ENCODE results near the gene DYNC2H1.

The DYNC2H1 gene

DNA sequence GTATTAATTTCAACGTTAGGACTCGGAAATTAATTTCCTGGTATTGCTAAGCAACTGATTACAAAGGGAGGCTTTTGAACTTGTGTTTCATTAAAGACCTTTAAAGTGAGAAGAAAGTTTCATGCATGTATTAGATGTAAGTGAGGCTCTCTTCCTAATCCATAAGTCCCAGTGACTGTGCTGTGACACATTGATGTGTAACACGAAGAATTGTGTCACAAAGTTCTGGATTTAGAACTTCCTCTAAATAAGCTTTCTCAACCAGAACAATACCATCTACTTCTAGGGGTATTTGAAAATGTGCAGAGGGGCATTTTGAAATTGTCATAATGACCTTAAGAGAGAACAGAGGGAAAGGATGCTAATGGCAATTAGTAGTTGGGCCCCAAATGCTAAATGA is 31.7 kb upstream of the DYNC2H1 start:
- Histone ChIP-seq H4K91ac (ENCODE audit: low read depth, low read length, poor library complexity) (no peak overlapping the region), H3K4me1 (ENCODE audit: control insufficient read depth in 2 of 2, insufficient read depth in 1 of 2, low read depth in 1 of 2, low read length in 2 of 2) (no peaks in the 10 kb centered on the region), H3K14ac (ENCODE audit: low read length) (no peak overlapping the region), H3K4me3 (ENCODE audit: low read length in 2 of 2) (no peak overlapping the region), H4K8ac (ENCODE audit: low read depth, low read length) (no peak overlapping the region), H2BK15ac (ENCODE audit: low read length) (no peak overlapping the region), H3K18ac (ENCODE audit: low read length) (no peak overlapping the region), H2BK5ac (ENCODE audit: low read length) (no peak overlapping the region), H3K36me3 (replicated peaks in 1 of 2; ENCODE audit: control insufficient read depth in 2 of 2, insufficient read depth in 2 of 2, low read length in 2 of 2) (peaks cover 9 to 92% of the 10 kb centered on the region in 2 donors), H2BK120ac (ENCODE audit: low read depth, low read length) (no peak overlapping the region), H3K27me3 (ENCODE audit: control insufficient read depth in 3 of 3, insufficient read depth in 3 of 3, low read depth in 1 of 3, low read length in 3 of 3) (no peaks in the 10 kb centered on the region), H3K9ac (ENCODE audit: low read depth, low read length, poor library complexity) (no peak overlapping the region), H3K9me3 (replicated peaks in 1 of 2; ENCODE audit: control insufficient read depth in 2 of 2, insufficient read depth in 1 of 2, low read depth in 1 of 2, low read length in 2 of 2) (no peaks in the 10 kb centered on the region), H3K27ac (replicated peaks; ENCODE audit: low read length) (no peak overlapping the region), H3K4me2 (ENCODE audit: insufficient read depth, low read length, poor library complexity, severe bottlenecking) (no peak overlapping the region), H2AK5ac (ENCODE audit: low read depth, low read length) (no peak overlapping the region), H3K4ac (ENCODE audit: low read length) (no peak overlapping the region), H2BK12ac (ENCODE audit: low read length) (no peak overlapping the region), H2AFZ (ENCODE audit: low read length) (no peak overlapping the region), H3K79me1 (ENCODE audit: low read depth, low read length) (peaks cover 3% of the 10 kb centered on the region), H3K23ac (ENCODE audit: low read depth, low read length, poor library complexity) (no peak overlapping the region)
- WGBS, 2 donors (ENCODE audit: extremely low coverage in 2 of 2, insufficient read length in 2 of 2, insufficient replicate concordance in 1 of 2), result no CpG with 5 or more reads among the region's 3 CpGs
- no peak for DNase-seq (ENCODE audit: low spot score)

DNA sequence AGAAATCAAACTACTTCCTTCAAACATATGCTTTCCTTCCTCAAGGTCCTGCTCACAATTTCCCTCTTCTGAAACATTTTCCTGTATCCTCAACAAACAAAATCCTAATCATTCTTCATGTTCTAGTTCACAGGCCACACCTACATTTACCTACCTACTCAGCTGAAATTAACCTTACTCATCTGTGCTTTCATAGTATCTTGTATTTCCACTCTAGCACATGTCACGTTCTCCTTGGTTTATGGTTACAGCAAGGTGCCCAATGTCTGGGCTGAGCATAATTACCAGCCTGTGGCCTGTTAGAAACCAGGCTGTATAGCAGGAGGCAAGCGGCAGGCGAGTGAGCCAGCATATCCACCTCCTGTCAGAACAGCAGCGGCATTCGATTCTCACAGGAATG is 30.5 kb upstream of the DYNC2H1 start:
- no peak overlapping the region for H4K8ac ChIP-seq (ENCODE audit: low read depth, low read length)

DNA sequence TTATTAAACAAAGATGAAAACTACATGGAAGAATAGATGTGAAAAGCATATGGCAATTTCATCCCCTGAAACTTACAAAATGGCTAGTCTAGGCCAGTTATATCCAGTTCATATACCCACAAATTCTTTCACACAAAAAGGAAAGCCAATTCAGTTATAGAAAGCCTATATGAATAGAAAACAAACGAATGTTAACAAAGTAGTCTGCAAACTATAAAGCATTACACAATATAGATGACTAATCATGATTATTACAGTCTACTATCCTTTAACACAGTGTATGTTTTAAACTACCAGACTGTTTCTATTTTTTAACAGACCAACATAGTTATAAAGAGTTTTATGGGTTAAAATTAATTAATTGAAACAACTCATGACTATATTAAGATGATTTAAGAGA is 29.4 kb upstream of the DYNC2H1 start:
- Histone ChIP-seq H3K18ac (ENCODE audit: low read length) (no peak overlapping the region), H4K91ac (ENCODE audit: low read depth, low read length, poor library complexity) (no peak overlapping the region), H2BK5ac (ENCODE audit: low read length) (no peak overlapping the region), H3K9ac (ENCODE audit: low read depth, low read length, poor library complexity) (no peak overlapping the region), H3K4ac (ENCODE audit: low read length) (no peak overlapping the region), H4K8ac (ENCODE audit: low read depth, low read length) (no peak overlapping the region), H2BK120ac (ENCODE audit: low read depth, low read length) (no peak overlapping the region), H2AFZ (ENCODE audit: low read length) (no peak overlapping the region), H3K27ac (replicated peaks; ENCODE audit: low read length) (no peak overlapping the region), H2AK5ac (ENCODE audit: low read depth, low read length) (no peak overlapping the region), H3K23ac (ENCODE audit: low read depth, low read length, poor library complexity) (no peak overlapping the region), H3K79me1 (ENCODE audit: low read depth, low read length) (peaks cover 3% of the 10 kb centered on the region), H3K4me1 (ENCODE audit: control insufficient read depth in 2 of 2, insufficient read depth in 1 of 2, low read depth in 1 of 2, low read length in 2 of 2) (no peaks in the 10 kb centered on the region), H2BK15ac (ENCODE audit: low read length) (no peak overlapping the region), H3K36me3 (replicated peaks in 1 of 2; ENCODE audit: control insufficient read depth in 2 of 2, insufficient read depth in 2 of 2, low read length in 2 of 2) (peaks cover 9 to 98% of the 10 kb centered on the region in 2 donors), H3K14ac (ENCODE audit: low read length) (no peak overlapping the region), H3K4me3 (ENCODE audit: low read length in 2 of 2) (no peak overlapping the region), H3K27me3 (ENCODE audit: control insufficient read depth in 3 of 3, insufficient read depth in 3 of 3, low read depth in 1 of 3, low read length in 3 of 3) (no peaks in the 10 kb centered on the region), H2BK12ac (ENCODE audit: low read length) (no peak overlapping the region), H3K4me2 (ENCODE audit: insufficient read depth, low read length, poor library complexity, severe bottlenecking) (no peak overlapping the region), H3K9me3 (replicated peaks in 1 of 2; ENCODE audit: control insufficient read depth in 2 of 2, insufficient read depth in 1 of 2, low read depth in 1 of 2, low read length in 2 of 2) (no peaks in the 10 kb centered on the region)
- DNase-seq (ENCODE audit: low spot score), result no peak
- no CpG with 5 or more reads among the region's 1 CpG for WGBS, 2 donors (ENCODE audit: extremely low coverage in 2 of 2, insufficient read length in 2 of 2, insufficient replicate concordance in 1 of 2)

More for the DNA sequence above, 30.5 kb upstream of the DYNC2H1 start:
- Histone ChIP-seq H3K9ac (ENCODE audit: low read depth, low read length, poor library complexity) (no peak overlapping the region), H2BK120ac (ENCODE audit: low read depth, low read length) (no peak overlapping the region), H2BK12ac (ENCODE audit: low read length) (no peak overlapping the region), H3K9me3 (replicated peaks in 1 of 2; ENCODE audit: control insufficient read depth in 2 of 2, insufficient read depth in 1 of 2, low read depth in 1 of 2, low read length in 2 of 2) (no peaks in the 10 kb centered on the region), H2BK5ac (ENCODE audit: low read length) (no peak overlapping the region), H3K4ac (ENCODE audit: low read length) (no peak overlapping the region), H3K4me2 (ENCODE audit: insufficient read depth, low read length, poor library complexity, severe bottlenecking) (no peak overlapping the region), H2AK5ac (ENCODE audit: low read depth, low read length) (no peak overlapping the region), H3K79me1 (ENCODE audit: low read depth, low read length) (peaks cover 3% of the 10 kb centered on the region), H3K27ac (replicated peaks; ENCODE audit: low read length) (no peak overlapping the region), H3K14ac (ENCODE audit: low read length) (no peak overlapping the region), H3K36me3 (replicated peaks in 1 of 2; ENCODE audit: control insufficient read depth in 2 of 2, insufficient read depth in 2 of 2, low read length in 2 of 2) (peaks cover 9 to 92% of the 10 kb centered on the region in 2 donors), H3K18ac (ENCODE audit: low read length) (no peak overlapping the region), H4K91ac (ENCODE audit: low read depth, low read length, poor library complexity) (no peak overlapping the region), H3K23ac (ENCODE audit: low read depth, low read length, poor library complexity) (no peak overlapping the region), H3K4me3 (ENCODE audit: low read length in 2 of 2) (no peak overlapping the region), H2AFZ (ENCODE audit: low read length) (no peak overlapping the region), H3K4me1 (ENCODE audit: control insufficient read depth in 2 of 2, insufficient read depth in 1 of 2, low read depth in 1 of 2, low read length in 2 of 2) (no peaks in the 10 kb centered on the region), H2BK15ac (ENCODE audit: low read length) (no peak overlapping the region), H3K27me3 (ENCODE audit: control insufficient read depth in 3 of 3, insufficient read depth in 3 of 3, low read depth in 1 of 3, low read length in 3 of 3) (no peaks in the 10 kb centered on the region)
- no CpG with 5 or more reads among the region's 5 CpGs for WGBS, 2 donors (ENCODE audit: extremely low coverage in 2 of 2, insufficient read length in 2 of 2, insufficient replicate concordance in 1 of 2)
- no peak for DNase-seq (ENCODE audit: low spot score)

DNA sequence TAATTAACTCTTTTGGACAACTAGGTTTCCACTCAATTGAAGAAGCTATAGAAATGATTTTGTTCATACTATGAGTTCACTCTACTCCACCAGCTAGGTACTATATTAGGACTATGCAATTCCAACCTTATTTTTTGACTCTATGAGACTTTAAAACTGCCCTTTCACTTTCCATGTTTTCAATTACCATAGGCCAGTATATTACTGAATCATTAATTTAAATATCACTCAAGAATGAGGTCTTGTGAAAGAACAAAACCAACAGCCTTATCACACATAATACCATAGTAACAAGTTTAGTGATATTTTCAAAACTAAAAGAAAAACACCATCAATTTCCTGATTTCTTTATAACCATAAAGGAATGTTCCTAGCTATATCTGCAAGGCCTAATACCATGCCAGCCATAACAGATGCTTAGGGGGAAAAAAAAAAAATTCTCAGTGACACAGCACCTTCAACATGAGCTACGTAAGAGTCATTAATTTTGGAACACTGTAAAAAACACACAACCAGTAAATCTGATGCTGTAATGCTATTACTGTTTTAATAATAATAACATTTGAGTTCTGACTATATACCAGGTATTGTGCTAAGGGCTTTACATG is 23.4 kb upstream of the DYNC2H1 start:
- Histone ChIP-seq H3K4me1 (ENCODE audit: control insufficient read depth in 2 of 2, insufficient read depth in 1 of 2, low read depth in 1 of 2, low read length in 2 of 2) (peaks cover 0 to 2% of the 10 kb centered on the region in 2 donors), H2BK15ac (ENCODE audit: low read length) (no peak overlapping the region), H3K23ac (ENCODE audit: low read depth, low read length, poor library complexity) (no peak overlapping the region), H2AFZ (ENCODE audit: low read length) (no peak overlapping the region), H3K36me3 (replicated peaks in 1 of 2; ENCODE audit: control insufficient read depth in 2 of 2, insufficient read depth in 2 of 2, low read length in 2 of 2) (peaks cover 0 to 88% of the 10 kb centered on the region in 2 donors), H4K91ac (ENCODE audit: low read depth, low read length, poor library complexity) (no peak overlapping the region), H3K4ac (ENCODE audit: low read length) (no peak overlapping the region), H3K79me1 (ENCODE audit: low read depth, low read length) (no peaks in the 10 kb centered on the region), H3K9ac (ENCODE audit: low read depth, low read length, poor library complexity) (no peak overlapping the region), H3K4me2 (ENCODE audit: insufficient read depth, low read length, poor library complexity, severe bottlenecking) (no peak overlapping the region), H3K27me3 (ENCODE audit: control insufficient read depth in 3 of 3, insufficient read depth in 3 of 3, low read depth in 1 of 3, low read length in 3 of 3) (no peaks in the 10 kb centered on the region), H2BK120ac (ENCODE audit: low read depth, low read length) (no peak overlapping the region), H2AK5ac (ENCODE audit: low read depth, low read length) (no peak overlapping the region), H3K18ac (ENCODE audit: low read length) (no peak overlapping the region), H2BK5ac (ENCODE audit: low read length) (no peak overlapping the region), H3K14ac (ENCODE audit: low read length) (no peak overlapping the region), H3K9me3 (replicated peaks in 1 of 2; ENCODE audit: control insufficient read depth in 2 of 2, insufficient read depth in 1 of 2, low read depth in 1 of 2, low read length in 2 of 2) (no peaks in the 10 kb centered on the region), H2BK12ac (ENCODE audit: low read length) (no peak overlapping the region), H3K4me3 (ENCODE audit: low read length in 2 of 2) (no peak overlapping the region), H4K8ac (ENCODE audit: low read depth, low read length) (no peak overlapping the region), H3K27ac (replicated peaks; ENCODE audit: low read length) (no peak overlapping the region)
- no CpG with 5 or more reads among the region's 1 CpG for WGBS, 2 donors (ENCODE audit: extremely low coverage in 2 of 2, insufficient read length in 2 of 2, insufficient replicate concordance in 1 of 2)
- DNase-seq (ENCODE audit: low spot score), result no peak

Data from neuronal stem cell (in vitro differentiated cells).